Hepatocyte (in vitro differentiated cells): Measurements from ENCODE around the gene MALAT1.
A peak's percentile ranks its signal among the peaks of the same experiment; 100 is the strongest.

Experiments
- EZH2 ChIP-seq: fragments of 200-600 bp; sonication (generic); IDR thresholded peaks from 2 replicates; pipeline ENCODE4 v1.6.1; 2016; ENCODE audit warnings: antibody characterized with exemption, mild to moderate bottlenecking, borderline replicate concordance
- EZH2phosphoT487 ChIP-seq: fragments of 200-600 bp; sonication (generic); IDR thresholded peaks from one replicate; pipeline ENCODE4 v1.6.1; 2018; ENCODE audit warnings: antibody characterized with exemption, mild to moderate bottlenecking, low read depth, moderate library complexity; ENCODE audit not compliant: unreplicated experiment, severe bottlenecking
- TF ChIP-seq, protein P1 (sequence below): fragments of 200-600 bp; sonication (generic); IDR thresholded peaks from 2 replicates; pipeline ENCODE4 v1.5.1; 2016; ENCODE audit warnings: antibody characterized with exemption, mild to moderate bottlenecking; ENCODE audit not compliant: poor library complexity

DNA sequence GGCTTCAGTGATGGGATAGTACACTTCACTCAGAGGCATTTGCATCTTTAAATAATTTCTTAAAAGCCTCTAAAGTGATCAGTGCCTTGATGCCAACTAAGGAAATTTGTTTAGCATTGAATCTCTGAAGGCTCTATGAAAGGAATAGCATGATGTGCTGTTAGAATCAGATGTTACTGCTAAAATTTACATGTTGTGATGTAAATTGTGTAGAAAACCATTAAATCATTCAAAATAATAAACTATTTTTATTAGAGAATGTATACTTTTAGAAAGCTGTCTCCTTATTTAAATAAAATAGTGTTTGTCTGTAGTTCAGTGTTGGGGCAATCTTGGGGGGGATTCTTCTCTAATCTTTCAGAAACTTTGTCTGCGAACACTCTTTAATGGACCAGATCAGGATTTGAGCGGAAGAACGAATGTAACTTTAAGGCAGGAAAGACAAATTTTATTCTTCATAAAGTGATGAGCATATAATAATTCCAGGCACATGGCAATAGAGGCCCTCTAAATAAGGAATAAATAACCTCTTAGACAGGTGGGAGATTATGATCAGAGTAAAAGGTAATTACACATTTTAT is 4.6 kb downstream of the MALAT1 start:
- TF ChIP-seq, protein P1, sequence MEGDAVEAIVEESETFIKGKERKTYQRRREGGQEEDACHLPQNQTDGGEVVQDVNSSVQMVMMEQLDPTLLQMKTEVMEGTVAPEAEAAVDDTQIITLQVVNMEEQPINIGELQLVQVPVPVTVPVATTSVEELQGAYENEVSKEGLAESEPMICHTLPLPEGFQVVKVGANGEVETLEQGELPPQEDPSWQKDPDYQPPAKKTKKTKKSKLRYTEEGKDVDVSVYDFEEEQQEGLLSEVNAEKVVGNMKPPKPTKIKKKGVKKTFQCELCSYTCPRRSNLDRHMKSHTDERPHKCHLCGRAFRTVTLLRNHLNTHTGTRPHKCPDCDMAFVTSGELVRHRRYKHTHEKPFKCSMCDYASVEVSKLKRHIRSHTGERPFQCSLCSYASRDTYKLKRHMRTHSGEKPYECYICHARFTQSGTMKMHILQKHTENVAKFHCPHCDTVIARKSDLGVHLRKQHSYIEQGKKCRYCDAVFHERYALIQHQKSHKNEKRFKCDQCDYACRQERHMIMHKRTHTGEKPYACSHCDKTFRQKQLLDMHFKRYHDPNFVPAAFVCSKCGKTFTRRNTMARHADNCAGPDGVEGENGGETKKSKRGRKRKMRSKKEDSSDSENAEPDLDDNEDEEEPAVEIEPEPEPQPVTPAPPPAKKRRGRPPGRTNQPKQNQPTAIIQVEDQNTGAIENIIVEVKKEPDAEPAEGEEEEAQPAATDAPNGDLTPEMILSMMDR = no peak
- TF ChIP-seq EZH2phosphoT487 = peak; percentile 31
- no peak for TF ChIP-seq EZH2
